Endothelial cell of umbilical vein (primary cell): ENCODE data around the gene ANXA4.

ENCODE experiments used
- CTCF ChIP-seq, 2 donors: IDR thresholded peaks; 1 replicate in 1 of 2; 2 replicates in 1 of 2; pipeline ENCODE4 v1.5.1; 2011; ENCODE audit warnings: low read length in 2 of 2, mild to moderate bottlenecking in 2 of 2, moderate library complexity in 2 of 2, control low read depth in 1 of 2, inconsistent platforms in 1 of 2, low read depth in 1 of 2; ENCODE audit not compliant: insufficient read depth in 1 of 2; ENCODE audit errors: extremely low read depth in 1 of 2
- EZH2 ChIP-seq: IDR thresholded peaks from 2 replicates; pipeline ENCODE4 v1.6.1; 2012; ENCODE audit warnings: borderline replicate concordance, low read depth, mild to moderate bottlenecking, moderate library complexity, low read length, inconsistent platforms; ENCODE audit not compliant: severe bottlenecking
- FOS ChIP-seq: IDR thresholded peaks from 2 replicates; pipeline ENCODE4 v1.6.1; 2011; ENCODE audit warnings: mild to moderate bottlenecking, low read length, moderate library complexity, borderline replicate concordance; ENCODE audit not compliant: insufficient read depth
- GATA2 ChIP-seq: IDR thresholded peaks from 2 replicates; pipeline ENCODE4 v1.7.0; 2011; ENCODE audit warnings: low read depth, mild to moderate bottlenecking, moderate library complexity, mixed read lengths, low read length; ENCODE audit not compliant: insufficient read length, insufficient read depth
- JUN ChIP-seq: IDR thresholded peaks from 2 replicates; pipeline ENCODE4 v1.6.1; 2011; ENCODE audit warnings: borderline replicate concordance, low read depth; ENCODE audit not compliant: insufficient read length, insufficient read depth
- MAX ChIP-seq: IDR thresholded peaks from 2 replicates; pipeline ENCODE4 v1.6.1; 2011; ENCODE audit not compliant: insufficient read depth, insufficient read length
- MYC ChIP-seq: IDR thresholded peaks from one replicate; pipeline ENCODE4 v1.6.1; 2011; ENCODE audit warnings: mild to moderate bottlenecking, low read depth, low read length
- POLR2A ChIP-seq: IDR thresholded peaks from 2 replicates; pipeline ENCODE4 v1.6.1; 2012; ENCODE audit warnings: low read depth, mild to moderate bottlenecking, control low read depth, low read length
- POLR2AphosphoS5 ChIP-seq: IDR thresholded peaks from 2 replicates; pipeline ENCODE4 v1.6.1; 2012; ENCODE audit warnings: low read depth, mild to moderate bottlenecking, control low read depth, low read length, moderate library complexity; ENCODE audit not compliant: insufficient read depth

GRCh38 chr2:69764286-69765095 lies 22.6 kb downstream of the ANXA4 start:
- no peak for TF ChIP-seq JUN
- no peak for TF ChIP-seq POLR2A
- TF ChIP-seq CTCF (IDR thresholded peaks at IDR 0.05; ENCODE audit: extremely low read depth in 1 of 2, insufficient read depth in 1 of 2, low read depth in 1 of 2, low read length in 2 of 2) = no peak
- no peak for TF ChIP-seq EZH2
- TF ChIP-seq POLR2AphosphoS5 = no peak
- TF ChIP-seq FOS = no peak
- TF ChIP-seq MAX = no peak
- TF ChIP-seq GATA2 = no peak
- no peak for TF ChIP-seq MYC
